GM18511 (cell line): Measurements from ENCODE around the gene IGSF21.

Experiments
- ATAC-seq: cut with Tn5 transposase; IDR thresholded peaks from one replicate; pipeline ENCODE4 v1.9.1; 2021; ENCODE audit warnings: mild to moderate bottlenecking, moderate library complexity; ENCODE audit not compliant: unreplicated experiment

Gene IGSF21

DNA sequence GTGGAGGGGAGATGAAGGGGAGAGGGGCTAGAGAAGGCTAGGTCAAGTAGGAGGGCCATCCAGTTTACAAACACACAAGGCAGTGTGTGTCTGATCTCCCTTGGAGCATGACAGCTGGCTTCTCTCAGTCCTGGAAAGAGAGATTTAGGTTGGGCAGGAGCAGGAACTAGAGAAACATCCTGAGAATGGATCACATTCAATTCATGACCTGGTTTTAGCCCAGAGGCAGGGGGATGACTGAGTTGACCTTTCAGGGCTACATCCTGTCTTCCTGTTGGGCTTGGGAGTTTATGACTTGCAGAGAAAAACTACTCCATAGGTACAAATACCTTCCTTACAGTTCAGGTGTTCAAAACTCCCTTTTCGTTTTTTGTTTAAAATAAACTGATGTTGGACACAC, 97.0 kb downstream of the IGSF21 start:
- no peak for ATAC-seq

DNA sequence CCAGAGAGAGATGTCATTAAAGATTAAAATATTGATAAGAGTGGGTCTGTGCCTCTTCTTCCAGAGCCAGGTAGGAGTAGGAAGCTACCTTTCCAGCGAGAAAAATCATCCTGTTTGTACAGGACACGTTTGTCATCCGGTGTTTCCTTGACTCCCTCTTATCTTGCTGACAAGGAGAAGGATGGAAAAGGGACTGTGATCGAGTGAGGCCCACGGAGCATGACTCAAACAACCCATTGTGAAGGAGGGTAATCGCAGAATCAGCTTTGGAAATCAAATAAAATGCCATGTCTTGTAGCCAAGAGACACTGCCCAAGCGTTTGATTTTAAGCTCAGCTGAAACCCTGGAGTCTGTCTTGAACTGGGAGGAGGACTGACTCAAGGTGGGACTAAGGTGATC, 97.7 kb downstream of the IGSF21 start:
- no peak for ATAC-seq

DNA sequence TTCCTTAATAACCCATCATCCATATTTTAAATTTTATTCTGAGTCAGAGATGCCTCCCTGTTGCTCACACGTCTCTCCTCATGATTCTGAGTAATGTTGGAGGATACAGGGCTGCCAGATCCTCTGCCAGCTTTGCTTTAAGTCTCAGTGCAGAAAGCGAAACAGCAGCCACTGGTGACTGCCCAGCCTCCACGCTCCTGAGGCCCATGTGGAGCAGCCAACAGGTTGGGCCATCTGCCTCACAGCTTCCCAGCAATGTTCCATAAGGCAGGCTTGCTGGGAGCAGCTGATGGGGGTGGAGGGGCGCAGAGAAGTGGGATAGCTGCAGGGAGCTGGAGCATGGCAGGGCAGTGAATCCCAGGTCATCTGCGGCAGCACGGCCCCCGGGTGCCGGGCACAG, 104.2 kb downstream of the IGSF21 start:
- ATAC-seq: no peak

DNA sequence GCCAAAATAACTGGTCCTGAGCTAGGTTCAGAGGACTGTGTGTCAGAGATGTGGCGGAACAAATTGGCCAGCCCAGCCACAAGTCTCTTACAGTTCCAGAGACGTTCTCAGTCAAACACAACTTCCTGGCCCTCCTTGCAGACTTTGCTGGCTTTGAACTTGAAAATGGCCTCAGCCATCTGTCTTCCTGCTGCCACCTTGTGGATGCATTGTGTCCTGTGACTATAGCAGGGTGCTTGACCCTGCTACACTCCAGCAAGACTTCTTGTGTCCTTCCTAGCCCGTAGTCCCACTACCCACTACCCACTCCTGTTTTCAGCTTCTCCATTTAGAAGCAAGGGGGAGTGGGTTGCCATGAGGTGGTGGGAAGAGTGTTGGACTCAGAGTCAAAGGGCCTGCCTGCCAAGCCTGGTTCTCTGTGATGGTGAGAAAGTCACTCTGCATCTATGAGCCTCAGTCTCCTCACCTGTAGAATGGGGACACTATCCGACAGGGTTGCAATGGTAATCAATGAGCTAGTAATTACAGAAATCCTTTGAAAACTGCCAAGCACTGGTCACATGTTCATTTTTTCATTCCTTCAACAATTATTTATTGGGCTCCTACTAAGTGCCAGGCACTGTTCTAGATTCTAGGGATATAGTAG, 109.9 kb downstream of the IGSF21 start:
- no peak for ATAC-seq

DNA sequence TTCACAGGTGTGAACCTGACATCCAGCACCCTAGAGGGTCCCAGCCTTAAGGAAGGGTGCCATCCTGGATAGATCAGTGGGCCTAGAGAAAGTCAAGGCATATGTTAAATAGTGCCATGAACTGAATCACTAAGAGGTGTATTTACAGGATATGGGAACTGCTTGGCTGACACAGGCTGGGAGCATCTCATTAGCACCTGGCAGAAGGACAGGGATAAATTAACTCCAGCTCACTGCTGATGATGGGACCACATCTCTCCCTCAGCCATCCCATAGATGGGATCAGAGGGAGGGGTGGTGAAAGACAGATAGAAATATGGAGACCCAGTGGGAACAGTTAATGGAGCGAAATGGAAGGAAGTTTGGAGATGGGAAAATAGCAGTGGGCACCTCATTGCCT, 122.0 kb downstream of the IGSF21 start:
- no peak for ATAC-seq

DNA sequence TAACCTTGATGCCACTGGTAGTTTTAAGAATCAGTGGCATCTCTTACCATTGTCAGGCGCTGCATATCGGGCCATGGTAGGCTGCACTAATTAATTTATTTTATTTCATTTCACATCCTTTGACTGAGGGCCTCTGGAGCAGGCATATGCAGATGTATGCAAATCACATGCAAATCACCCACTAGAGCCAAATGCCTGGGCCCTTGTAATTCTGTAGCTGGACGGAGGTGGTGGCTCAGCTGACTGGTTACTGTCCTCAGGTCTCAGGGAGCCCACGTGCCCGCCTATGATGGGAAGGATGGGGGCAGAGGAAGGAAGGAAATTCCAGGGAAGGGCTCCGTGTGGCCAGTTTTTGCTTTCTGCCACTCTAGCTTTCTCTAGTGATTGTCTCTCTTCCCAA, 122.7 kb downstream of the IGSF21 start:
- no peak for ATAC-seq

DNA sequence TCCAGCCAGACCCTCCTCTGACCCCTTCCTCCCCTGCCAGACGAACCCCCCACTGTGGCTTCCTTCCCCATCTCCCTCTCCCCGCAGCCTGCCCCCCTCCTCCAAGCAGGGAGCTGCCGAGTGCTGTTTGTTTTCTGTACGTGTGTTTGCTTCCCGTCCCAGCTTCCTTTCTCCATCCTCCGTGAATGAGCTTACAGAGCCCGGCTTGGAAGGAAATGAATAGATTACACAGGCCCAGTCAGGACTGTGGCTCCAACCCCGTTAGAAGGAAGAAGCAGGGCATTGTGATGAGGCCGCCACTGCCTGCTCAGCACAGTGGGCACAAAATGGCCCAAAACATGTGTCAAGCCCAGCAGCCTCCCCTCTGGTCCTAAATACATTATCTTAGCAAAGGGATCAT, 123.2 kb downstream of the IGSF21 start:
- no peak for ATAC-seq

DNA sequence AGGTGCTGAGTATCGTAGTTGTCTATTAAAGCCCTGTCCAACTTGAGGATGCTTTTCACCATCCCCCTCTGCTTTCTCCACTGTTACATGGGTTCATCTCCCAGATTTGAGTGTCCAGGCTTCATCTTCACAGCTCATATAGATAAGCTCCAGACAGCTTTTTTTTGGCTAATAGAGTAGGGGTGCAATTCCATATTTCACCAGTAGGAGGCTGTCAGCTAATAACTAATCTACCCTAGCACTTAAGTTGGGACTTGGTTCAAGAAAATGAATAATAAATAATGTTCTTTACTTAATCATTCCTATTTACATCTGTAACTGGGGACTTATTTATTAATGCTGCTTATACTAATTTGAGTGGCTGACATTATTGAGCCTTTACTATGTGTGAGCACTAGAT, 124.5 kb downstream of the IGSF21 start:
- no peak for ATAC-seq

DNA sequence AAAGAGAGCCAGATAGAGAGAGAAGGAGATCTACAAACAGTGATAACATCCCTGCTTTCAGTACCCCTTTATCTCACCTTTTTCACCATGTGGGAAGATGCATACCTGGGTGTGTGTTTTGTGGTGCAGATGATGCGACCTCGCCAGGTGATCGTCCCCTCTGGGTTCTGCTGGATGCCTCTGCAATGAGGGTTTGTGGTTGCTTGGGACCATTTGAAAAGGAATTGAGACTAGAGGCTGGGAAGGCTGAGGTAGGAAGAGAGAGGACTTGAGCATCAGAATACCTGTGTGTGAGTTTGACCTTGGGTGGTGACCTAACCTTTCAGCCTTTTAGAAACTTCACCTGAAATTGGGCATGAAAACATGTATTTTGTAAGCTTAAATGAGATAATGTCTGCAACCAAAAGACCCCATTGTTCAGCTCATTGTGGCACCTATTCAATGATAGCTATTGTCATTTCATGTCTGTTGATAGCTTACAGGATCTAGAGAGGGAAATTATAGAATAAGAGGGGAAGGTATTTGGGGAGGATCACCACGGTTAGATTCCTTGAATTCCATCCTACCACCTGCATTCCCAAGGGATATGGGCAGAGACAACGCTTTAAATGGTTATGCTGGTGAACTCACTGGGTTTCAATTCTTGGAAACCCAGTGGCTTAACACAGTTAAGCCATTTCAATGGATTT, 125.7 kb downstream of the IGSF21 start:
- ATAC-seq: no peak

DNA sequence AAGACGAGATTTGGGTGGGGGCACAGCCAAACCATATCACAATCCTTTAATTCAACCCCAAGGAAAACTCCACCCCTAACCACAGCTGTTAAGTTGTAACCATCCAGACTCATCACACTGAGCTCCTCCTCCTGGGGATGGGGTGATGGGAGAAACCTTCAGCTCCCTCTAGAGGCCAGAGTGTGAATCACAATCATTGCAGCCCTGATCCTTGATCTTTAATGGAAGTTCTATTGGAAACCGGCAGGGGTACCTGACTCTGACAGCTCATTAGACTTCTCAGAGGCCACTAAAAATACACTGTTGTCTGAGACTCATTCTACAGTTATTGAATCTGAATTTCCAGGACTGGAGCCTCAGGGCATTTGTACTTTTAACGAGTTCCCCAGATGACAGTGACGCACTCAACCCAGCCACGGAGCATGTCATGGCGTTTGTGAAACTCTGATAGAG, 127.2 kb downstream of the IGSF21 start:
- no peak for ATAC-seq

DNA sequence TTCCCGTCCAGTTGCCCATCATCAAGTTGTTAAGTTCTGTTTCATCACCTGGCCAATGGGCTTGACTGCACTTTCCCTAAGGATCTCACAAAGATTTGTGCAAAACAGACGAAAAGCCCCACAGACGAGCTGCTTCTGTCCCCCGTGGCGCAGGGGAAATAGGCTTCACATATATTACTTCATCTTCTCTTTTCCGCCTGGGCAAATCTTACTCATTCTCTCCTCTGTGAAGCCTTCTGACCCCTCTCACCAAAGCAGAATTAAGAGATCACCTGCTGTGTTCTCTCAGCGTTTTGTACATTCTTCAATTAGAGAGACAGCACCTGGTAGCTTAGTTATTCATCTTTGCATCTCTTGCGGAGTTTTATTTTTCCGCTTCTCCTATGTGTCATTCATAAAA, 129.8 kb downstream of the IGSF21 start:
- ATAC-seq: no peak

DNA sequence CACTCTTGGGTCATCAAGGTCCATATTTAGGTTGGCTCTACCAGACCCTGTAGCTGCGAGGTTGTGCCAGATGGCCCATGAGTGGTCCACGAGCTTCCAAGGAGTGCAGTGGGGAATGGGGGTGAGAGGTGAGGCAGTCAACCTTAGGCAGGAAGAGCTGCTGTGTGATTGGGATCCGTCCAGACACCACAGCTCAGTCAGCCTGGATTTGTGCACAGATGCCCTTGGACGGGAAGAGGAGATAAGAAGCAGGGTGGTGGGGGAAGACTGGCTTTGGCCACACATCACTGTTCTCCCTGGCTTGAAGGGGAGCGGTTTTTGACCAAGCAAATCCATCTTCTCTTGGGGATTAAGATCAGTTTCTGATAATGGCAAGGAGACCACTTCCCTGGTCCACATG, 130.6 kb downstream of the IGSF21 start:
- no peak for ATAC-seq

DNA sequence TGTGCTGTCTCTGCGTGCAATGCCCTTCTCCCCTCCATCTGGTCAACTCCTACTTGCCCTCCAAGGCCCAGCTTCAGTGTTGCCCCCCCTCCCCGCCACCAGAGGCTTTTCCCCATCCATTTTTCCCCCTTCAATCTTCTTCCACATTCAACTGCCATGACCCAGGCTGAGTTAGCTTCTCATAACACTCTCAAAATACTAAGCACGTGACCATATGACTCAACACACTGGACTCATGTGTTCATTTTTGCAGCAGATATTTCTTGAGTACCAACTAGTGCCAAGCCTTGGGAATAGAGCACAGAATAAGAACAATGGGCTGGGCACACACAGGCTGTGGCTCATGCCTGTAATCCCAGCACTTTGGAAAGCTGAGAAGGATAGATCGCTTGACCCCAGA, 132.1 kb downstream of the IGSF21 start:
- ATAC-seq: no peak

DNA sequence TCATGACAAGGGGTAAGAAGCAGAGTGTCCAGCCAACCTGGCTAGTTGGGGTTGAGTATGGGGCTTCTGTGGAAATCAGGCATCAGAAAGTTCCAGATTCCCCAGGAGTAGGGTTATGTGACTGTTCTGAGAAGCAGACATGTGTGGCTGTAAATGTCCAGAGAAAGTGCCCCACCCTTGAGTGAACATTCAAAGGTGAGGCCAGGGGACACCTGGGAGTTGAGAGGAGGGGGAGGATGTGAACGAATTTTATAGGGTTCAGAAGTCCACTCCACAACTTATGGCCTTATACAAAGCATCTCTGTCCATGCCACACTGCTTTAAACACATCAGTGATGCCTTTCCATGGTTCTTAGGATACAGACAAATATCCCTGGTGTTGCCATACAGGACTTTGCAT, 133.3 kb downstream of the IGSF21 start:
- no peak for ATAC-seq

DNA sequence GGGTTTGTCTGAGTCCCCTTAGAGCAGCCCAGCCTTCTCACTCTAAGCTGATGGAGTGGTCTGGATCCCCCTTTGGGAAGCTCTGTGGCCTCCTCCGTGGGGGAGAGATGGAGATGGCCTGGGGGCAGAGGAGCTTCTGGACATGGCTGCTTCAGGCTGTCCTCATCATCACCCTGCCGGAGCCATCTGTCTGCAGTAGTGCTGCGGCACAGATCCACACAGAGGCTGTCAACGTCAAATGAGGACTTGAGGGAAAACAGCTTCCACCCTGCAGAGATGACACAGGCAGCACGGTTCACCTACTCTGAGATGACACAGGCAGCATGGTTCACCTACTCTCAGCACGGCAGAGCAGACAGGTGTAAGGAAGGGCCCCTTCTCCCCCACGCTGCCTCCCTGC, 134.3 kb downstream of the IGSF21 start:
- no peak for ATAC-seq

DNA sequence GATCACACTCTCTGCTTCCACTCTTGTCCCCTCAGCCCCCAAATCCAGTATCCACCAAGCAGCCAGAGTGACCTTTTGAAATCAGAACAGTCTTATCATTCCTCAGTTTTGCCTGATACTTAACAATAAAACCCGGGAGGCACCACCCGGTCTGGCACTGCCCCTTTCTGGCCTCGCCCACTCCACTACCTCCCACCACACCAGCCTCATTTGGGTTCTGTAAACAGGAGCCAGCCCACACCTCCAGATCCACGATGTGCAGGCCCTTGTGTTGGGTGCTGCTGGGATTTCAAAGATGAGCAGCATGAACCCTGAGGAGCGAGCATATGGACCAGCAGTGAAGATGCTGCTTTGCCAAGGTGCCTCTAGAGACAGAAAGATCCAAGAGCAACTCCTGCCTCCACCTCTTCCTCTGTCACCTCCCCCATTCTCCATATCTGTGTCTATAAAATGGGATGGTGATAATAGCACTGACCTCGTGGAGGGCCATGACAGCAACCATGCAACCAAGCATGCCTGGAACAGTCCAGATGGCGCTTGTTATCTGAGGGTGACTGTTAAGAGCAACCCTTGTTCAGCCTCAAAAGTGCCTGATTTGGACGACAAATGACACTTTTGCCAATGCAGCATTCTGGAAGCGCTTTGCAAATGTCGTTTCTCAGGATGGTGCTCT, 136.0 kb downstream of the IGSF21 start:
- ATAC-seq: no peak

DNA sequence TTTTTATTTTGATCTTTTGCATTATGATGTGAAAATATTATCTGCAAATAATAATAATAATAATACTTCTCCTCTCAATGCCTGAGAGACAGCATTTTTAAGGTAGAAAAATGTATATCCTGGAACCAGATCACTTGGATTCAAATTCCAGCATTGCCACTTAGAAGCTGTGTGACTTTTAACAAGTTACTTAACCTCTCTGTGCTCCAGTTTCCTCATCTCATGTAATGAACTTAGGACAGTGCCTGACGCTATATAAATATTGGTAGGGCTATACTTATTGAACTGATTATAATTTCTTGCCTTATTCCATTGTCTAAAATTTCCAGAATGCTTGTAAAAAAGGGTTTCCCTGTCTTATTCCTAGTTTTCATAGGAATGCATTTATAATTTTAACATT, 137.2 kb downstream of the IGSF21 start:
- no peak for ATAC-seq

DNA sequence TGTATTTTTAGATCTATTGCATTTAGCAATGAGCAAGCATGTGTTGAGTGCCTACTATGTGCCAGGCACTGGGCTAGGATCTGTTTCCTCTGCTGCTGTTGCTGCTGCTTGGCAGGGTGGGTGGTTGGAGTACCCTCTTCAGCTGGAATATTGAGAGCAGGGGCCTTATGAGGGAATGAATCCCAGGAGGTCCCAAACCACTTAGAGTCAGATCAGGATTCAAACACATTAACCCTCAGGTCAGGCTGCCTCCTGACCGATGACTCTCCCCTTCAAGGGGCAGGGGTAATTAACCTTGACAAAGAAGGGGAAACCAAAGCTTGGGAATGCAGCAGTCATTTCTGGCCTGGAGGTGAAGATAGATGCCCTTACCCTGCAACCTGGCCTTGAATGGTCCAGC, 138.0 kb downstream of the IGSF21 start:
- no peak for ATAC-seq

DNA sequence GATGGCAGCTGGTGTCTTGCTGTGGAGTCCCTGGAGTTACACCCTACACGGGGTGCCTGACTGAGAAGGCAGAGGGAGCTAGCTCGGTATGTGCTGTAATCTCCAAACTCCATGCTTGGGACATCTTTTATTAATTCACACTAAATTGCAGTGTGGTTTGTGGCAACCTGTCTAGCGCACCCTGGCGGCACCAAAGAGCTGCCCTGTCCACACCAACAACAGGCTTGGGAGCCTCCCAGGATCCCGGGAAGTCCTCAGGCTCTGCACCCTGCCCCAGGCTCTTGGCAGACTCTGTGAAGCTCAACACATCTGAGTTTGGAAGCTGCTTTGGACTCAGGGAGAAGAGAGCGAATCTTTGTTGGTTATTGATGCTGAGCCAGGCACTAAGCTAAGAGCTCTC, 138.9 kb downstream of the IGSF21 start:
- no peak for ATAC-seq

DNA sequence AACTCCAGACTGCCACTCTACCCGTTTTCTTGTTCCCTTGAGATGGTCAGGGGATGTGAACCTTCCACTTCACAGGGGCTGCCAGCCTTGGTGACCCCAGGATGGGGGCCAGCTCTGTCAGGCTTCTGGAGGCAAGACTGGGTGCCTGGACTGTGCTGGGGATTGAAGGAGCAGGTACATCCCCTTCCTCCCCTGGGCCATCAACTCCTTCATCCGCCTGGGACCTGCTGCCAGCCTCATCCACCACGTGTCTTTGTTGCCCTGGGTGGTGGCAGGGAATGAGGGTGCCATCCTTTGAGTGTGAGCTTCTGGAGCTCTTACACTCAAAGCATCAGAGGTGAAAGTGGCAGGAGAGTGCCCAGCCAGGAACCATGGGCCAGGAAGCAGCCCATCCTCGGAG, 139.6 kb downstream of the IGSF21 start:
- no peak for ATAC-seq

DNA sequence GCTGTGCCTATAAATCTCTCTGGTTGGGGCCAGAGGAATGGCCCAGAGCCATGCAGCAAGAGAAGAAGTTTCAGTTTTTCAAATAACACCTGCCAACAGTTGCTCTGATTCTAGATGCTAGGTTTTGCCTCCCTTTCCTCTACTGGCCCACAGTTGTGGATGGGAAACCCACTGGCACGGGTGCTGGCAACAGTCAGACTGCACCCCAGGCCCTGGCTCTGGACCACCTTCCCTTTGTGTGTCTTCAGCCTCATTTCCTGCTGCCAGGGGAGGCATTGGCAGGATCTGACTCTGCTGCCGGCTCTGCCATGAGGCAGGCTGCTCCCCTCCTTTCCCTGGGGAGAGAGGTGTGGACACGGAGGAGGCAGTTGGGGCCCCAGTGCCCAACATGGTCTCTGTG, 142.0 kb downstream of the IGSF21 start:
- no peak for ATAC-seq

DNA sequence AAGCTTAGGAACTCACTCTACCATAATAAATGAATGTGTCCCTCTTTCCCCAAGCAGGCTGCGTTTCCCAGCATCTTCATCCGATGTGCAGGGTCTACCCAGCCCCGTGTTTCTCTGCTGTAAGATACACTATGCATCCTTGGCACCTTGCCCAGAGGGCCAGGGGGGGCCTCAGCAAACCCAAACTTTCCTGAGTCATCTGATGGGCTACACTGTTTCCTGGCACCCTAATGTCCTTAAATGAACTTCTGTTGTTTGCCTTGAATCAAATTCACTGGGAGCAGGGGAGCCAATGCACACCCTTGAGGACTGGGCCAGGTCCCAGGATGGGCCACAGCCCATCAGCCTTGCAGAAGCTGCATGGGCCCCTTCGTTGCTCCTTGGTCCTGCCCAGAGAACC, 145.5 kb downstream of the IGSF21 start:
- no peak for ATAC-seq
